ENCODE measurements around the gene KIF4A.

DNA sequence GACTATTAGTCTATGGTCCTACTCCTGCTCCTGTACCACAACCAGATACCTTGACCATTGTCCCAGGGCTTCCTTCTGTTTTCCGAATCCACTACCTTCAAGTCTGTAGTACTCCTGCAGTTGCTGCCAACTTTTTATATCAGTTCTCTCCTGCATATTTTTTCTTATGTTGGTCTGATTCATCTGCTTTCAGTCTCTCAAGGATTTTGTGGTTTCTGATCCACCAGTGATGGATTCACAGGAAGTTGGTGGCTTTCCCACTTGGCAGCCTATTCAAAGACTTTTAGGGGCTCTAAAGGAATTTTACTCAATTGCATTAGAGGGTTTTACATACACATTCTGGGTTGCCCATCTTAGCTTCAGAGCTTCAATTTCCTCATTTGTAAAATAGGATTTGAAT lies 23.6 kb downstream of the KIF4A start:
- TF ChIP-seq, protein P1, sequence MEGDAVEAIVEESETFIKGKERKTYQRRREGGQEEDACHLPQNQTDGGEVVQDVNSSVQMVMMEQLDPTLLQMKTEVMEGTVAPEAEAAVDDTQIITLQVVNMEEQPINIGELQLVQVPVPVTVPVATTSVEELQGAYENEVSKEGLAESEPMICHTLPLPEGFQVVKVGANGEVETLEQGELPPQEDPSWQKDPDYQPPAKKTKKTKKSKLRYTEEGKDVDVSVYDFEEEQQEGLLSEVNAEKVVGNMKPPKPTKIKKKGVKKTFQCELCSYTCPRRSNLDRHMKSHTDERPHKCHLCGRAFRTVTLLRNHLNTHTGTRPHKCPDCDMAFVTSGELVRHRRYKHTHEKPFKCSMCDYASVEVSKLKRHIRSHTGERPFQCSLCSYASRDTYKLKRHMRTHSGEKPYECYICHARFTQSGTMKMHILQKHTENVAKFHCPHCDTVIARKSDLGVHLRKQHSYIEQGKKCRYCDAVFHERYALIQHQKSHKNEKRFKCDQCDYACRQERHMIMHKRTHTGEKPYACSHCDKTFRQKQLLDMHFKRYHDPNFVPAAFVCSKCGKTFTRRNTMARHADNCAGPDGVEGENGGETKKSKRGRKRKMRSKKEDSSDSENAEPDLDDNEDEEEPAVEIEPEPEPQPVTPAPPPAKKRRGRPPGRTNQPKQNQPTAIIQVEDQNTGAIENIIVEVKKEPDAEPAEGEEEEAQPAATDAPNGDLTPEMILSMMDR (conservative IDR thresholded peaks at IDR 0.05; ENCODE audit: low read depth, low read length), result no peak
- TF ChIP-seq POLR2A (IDR thresholded peaks at IDR 0.05; ENCODE audit: low read depth, low read length), result no peak
